ENCODE data around the gene FGB.

DNA sequence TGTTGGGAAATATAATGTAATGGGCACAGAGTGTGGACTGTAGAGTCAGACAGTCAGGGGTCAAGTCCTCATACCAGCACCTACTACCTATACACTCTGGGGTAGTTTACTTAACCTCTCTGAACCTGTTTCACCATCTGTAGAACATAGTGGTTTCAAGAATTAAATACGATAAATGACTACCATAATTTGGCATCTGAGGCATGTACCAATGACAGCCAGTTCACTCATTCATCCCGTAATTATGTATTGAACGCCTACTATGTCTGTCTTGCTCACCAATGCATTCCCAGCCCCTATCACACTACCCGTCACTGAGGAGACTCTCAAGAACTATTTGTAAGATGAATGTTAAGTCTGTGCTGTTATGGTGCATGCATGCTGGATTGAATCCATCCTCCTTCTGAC, 2.0 kb upstream of the FGB start:
- TF ChIP-seq, protein P1, sequence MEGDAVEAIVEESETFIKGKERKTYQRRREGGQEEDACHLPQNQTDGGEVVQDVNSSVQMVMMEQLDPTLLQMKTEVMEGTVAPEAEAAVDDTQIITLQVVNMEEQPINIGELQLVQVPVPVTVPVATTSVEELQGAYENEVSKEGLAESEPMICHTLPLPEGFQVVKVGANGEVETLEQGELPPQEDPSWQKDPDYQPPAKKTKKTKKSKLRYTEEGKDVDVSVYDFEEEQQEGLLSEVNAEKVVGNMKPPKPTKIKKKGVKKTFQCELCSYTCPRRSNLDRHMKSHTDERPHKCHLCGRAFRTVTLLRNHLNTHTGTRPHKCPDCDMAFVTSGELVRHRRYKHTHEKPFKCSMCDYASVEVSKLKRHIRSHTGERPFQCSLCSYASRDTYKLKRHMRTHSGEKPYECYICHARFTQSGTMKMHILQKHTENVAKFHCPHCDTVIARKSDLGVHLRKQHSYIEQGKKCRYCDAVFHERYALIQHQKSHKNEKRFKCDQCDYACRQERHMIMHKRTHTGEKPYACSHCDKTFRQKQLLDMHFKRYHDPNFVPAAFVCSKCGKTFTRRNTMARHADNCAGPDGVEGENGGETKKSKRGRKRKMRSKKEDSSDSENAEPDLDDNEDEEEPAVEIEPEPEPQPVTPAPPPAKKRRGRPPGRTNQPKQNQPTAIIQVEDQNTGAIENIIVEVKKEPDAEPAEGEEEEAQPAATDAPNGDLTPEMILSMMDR (IDR thresholded peaks at IDR 0.05) = no peak
- TF ChIP-seq POLR2A (IDR thresholded peaks at IDR 0.05) = no peak

Measured in Peyer's patch (tissue), 4 donors.